Parathyroid adenoma (tissue), 2 donors: ENCODE measurements around the gene LRRN4.

Source experiments
- H2AFZ ChIP-seq: fragments of 300-600 bp; sonication (generic); one replicate; pipeline ENCODE4 v1.7.0; 2017; ENCODE audit warnings: antibody characterized with exemption, mild to moderate bottlenecking
- H3K27ac ChIP-seq: fragments of 300-600 bp; sonication (generic); one replicate; pipeline ENCODE4 v1.7.0; 2017
- H3K27me3 ChIP-seq: fragments of 300-600 bp; sonication (generic); one replicate; pipeline ENCODE4 v1.7.0; 2017; ENCODE audit warnings: low read length; ENCODE audit not compliant: control insufficient read depth, insufficient read depth
- H3K36me3 ChIP-seq: fragments of 300-600 bp; sonication (generic); one replicate; pipeline ENCODE4 v1.7.0; 2017; ENCODE audit warnings: low read length; ENCODE audit not compliant: control insufficient read depth, insufficient read depth
- H3K4me1 ChIP-seq: fragments of 300-600 bp; sonication (generic); one replicate; pipeline ENCODE4 v1.7.0; 2017; ENCODE audit warnings: control low read depth
- H3K4me2 ChIP-seq: fragments of 300-600 bp; sonication (generic); one replicate; pipeline ENCODE4 v1.7.0; 2017; ENCODE audit warnings: low read length
- H3K4me3 ChIP-seq: fragments of 300-600 bp; sonication (generic); one replicate; pipeline ENCODE4 v1.7.0; 2017; ENCODE audit warnings: low read depth, low read length
- H3K79me2 ChIP-seq: fragments of 300-600 bp; sonication (generic); one replicate; pipeline ENCODE4 v1.7.0; 2017; ENCODE audit warnings: control low read depth
- H3K9ac ChIP-seq: fragments of 300-600 bp; sonication (generic); one replicate; pipeline ENCODE4 v1.7.0; 2017; ENCODE audit warnings: mild to moderate bottlenecking
- H3K9me3 ChIP-seq: fragments of 300-600 bp; sonication (generic); one replicate; pipeline ENCODE4 v1.7.0; 2017; ENCODE audit warnings: low read length; ENCODE audit not compliant: control insufficient read depth
- CTCF ChIP-seq: fragments of 300-600 bp; sonication (generic); IDR thresholded peaks from one replicate; pipeline ENCODE4 v1.7.0; 2017; ENCODE audit warnings: antibody characterized with exemption, mild to moderate bottlenecking
- donor health status: primary hyperparathyroidism.

The LRRN4 gene

GRCh38 chr20:6000871-6001270, 53.0 kb downstream of the LRRN4 start:
- H3K36me3 ChIP-seq = no peaks in the 10 kb centered on the region
- H3K27ac ChIP-seq = no peak overlapping the region
- H3K79me2 ChIP-seq = no peaks in the 10 kb centered on the region
- no peak overlapping the region for H3K9ac ChIP-seq
- no peaks in the 10 kb centered on the region for H3K27me3 ChIP-seq
- H3K4me3 ChIP-seq = no peak overlapping the region
- no peaks in the 10 kb centered on the region for H3K9me3 ChIP-seq
- TF ChIP-seq CTCF = no peak
- H2AFZ ChIP-seq = no peak overlapping the region
- H3K4me1 ChIP-seq = no peaks in the 10 kb centered on the region
- H3K4me2 ChIP-seq = no peak overlapping the region

- no peaks in the 10 kb centered on the region for H3K4me1 ChIP-seq
- H3K36me3 ChIP-seq = no peaks in the 10 kb centered on the region
- no peaks in the 10 kb centered on the region for H3K27me3 ChIP-seq
- no peak overlapping the region for H3K4me2 ChIP-seq
- no peak for TF ChIP-seq CTCF
- H3K9me3 ChIP-seq = no peaks in the 10 kb centered on the region
- H3K4me3 ChIP-seq = no peak overlapping the region
- H3K79me2 ChIP-seq = no peaks in the 10 kb centered on the region
- no peak overlapping the region for H3K27ac ChIP-seq
- H2AFZ ChIP-seq = no peak overlapping the region
- no peak overlapping the region for H3K9ac ChIP-seq
These were observed 54.1 kb downstream of the LRRN4 start for GRCh38 chr20:5999783-6000182.

GRCh38 chr20:5996765-5997164, 57.1 kb downstream of the LRRN4 start:
- Histone ChIP-seq H3K27me3 (no peaks in the 10 kb centered on the region), H3K36me3 (no peaks in the 10 kb centered on the region)
- no peak for TF ChIP-seq CTCF

GRCh38 chr20:5991623-5992441, 62.0 kb downstream of the LRRN4 start:
- Histone ChIP-seq H3K36me3 (no peaks in the 10 kb centered on the region), H3K4me3 (no peak overlapping the region), H3K79me2 (no peaks in the 10 kb centered on the region), H3K27me3 (no peaks in the 10 kb centered on the region), H3K9ac (no peak overlapping the region), H2AFZ (no peak overlapping the region), H3K9me3 (no peaks in the 10 kb centered on the region), H3K4me2 (peak overlapping the region; percentile 36), H3K4me1 (peaks cover 11% of the 10 kb centered on the region), H3K27ac (peak overlapping the region; percentile 40)
- no peak for TF ChIP-seq CTCF

More at GRCh38 chr20:5996765-5997164, 57.1 kb downstream of the LRRN4 start:
- peaks cover 3% of the 10 kb centered on the region for H3K4me1 ChIP-seq
- H2AFZ ChIP-seq = no peak overlapping the region
- no peak overlapping the region for H3K4me3 ChIP-seq
- no peaks in the 10 kb centered on the region for H3K79me2 ChIP-seq
- H3K9ac ChIP-seq = no peak overlapping the region
- H3K27ac ChIP-seq = no peak overlapping the region
- no peak overlapping the region for H3K4me2 ChIP-seq
- no peaks in the 10 kb centered on the region for H3K9me3 ChIP-seq

GRCh38 chr20:5990946-5991345, 62.9 kb downstream of the LRRN4 start:
- Histone ChIP-seq H3K9ac (no peak overlapping the region), H3K4me2 (no peak overlapping the region), H3K4me1 (peaks cover 11% of the 10 kb centered on the region), H3K36me3 (no peaks in the 10 kb centered on the region), H3K27me3 (no peaks in the 10 kb centered on the region), H3K27ac (peak overlapping the region; percentile 40), H3K9me3 (no peaks in the 10 kb centered on the region), H3K4me3 (no peak overlapping the region), H2AFZ (peak overlapping the region; percentile 16), H3K79me2 (no peaks in the 10 kb centered on the region)
- no peak for TF ChIP-seq CTCF
